Measurements from ENCODE around the gene COL24A1. TPM values are rescaled to one million over a fixed set of nuclear protein-coding genes. Genes with fewer than 3 reads are reported as not detected.

Gene COL24A1
- total RNA-seq, 1 experiment from 2014 or later, result not detected

DNA sequence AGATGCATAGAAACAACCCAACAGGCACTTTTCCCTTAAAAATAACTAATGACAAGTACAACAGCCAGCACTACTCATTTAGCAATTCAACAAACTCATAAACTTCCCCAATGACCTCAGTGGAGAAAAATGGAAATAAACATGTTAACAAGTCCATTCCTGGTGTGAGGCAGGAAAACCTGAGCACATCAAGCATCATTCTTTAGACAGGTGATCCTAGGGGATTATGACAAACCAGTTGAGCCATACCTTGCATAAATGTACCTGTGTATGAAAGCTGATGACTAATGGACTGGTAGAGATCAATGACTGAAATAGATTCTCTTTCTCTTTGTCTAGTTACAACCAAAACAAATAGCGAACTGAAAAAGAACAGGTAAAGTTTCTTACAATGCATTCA is 7.0 kb downstream of the COL24A1 start:
- Histone ChIP-seq H3K4me3 (replicated peaks in 1 of 2; ENCODE audit: low read depth in 1 of 2, low read length in 2 of 2) (no peak overlapping the region), H3K27ac (ENCODE audit: low read depth, low read length) (no peak overlapping the region), H4K20me1 (ENCODE audit: insufficient read depth) (no peaks in the 10 kb centered on the region), H2AFZ (ENCODE audit: low read depth, low read length, poor library complexity, severe bottlenecking) (no peak overlapping the region), H3K4me1 (ENCODE audit: control insufficient read depth in 1 of 2, insufficient read depth in 2 of 2, low read length in 2 of 2) (no peaks in the 10 kb centered on the region), H3K9me2 (ENCODE audit: insufficient read depth) (no peaks in the 10 kb centered on the region), H3K4me2 (ENCODE audit: low read length) (no peak overlapping the region), H3K27me3 (ENCODE audit: insufficient read depth, low read length) (no peaks in the 10 kb centered on the region), H3K9ac (ENCODE audit: low read length) (no peak overlapping the region), H3K36me3 (ENCODE audit: control insufficient read depth in 1 of 2, insufficient read depth in 2 of 2, low read length in 2 of 2) (no peaks in the 10 kb centered on the region), H3K79me2 (ENCODE audit: insufficient read depth, low read length) (no peaks in the 10 kb centered on the region), H3K9me3 (ENCODE audit: control insufficient read depth in 1 of 2, insufficient read depth in 1 of 2, low read depth in 1 of 2, low read length in 2 of 2) (no peaks in the 10 kb centered on the region)
- ChIA-PET POLR2A (no interaction called here), RAD21 (ENCODE audit: low non-redundant PET in 1 of 2, low total read pairs in 2 of 2, uncharacterized antibody in 2 of 2, unreplicated experiment in 2 of 2) (no interaction called here), CTCF (no interaction called here)
- TF ChIP-seq, protein P1, sequence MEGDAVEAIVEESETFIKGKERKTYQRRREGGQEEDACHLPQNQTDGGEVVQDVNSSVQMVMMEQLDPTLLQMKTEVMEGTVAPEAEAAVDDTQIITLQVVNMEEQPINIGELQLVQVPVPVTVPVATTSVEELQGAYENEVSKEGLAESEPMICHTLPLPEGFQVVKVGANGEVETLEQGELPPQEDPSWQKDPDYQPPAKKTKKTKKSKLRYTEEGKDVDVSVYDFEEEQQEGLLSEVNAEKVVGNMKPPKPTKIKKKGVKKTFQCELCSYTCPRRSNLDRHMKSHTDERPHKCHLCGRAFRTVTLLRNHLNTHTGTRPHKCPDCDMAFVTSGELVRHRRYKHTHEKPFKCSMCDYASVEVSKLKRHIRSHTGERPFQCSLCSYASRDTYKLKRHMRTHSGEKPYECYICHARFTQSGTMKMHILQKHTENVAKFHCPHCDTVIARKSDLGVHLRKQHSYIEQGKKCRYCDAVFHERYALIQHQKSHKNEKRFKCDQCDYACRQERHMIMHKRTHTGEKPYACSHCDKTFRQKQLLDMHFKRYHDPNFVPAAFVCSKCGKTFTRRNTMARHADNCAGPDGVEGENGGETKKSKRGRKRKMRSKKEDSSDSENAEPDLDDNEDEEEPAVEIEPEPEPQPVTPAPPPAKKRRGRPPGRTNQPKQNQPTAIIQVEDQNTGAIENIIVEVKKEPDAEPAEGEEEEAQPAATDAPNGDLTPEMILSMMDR (IDR thresholded peaks at IDR 0.05 in 2 of 3, conservative IDR thresholded peaks at IDR 0.05 in 1 of 3; ENCODE audit: borderline replicate concordance in 1 of 3, insufficient read depth in 1 of 3, low read depth in 2 of 3, low read length in 2 of 3), result no peak
- TF ChIP-seq YY1 (IDR thresholded peaks at IDR 0.05; ENCODE audit: extremely low read depth, insufficient replicate concordance, low read depth, low read length), result no peak
- no peak for TF ChIP-seq POLR2AphosphoS5 (IDR thresholded peaks at IDR 0.05; ENCODE audit: low read depth, low read length)
- TF ChIP-seq EZH2 (IDR thresholded peaks at IDR 0.05), result no peak
- no peak for TF ChIP-seq TCF7L2 (IDR thresholded peaks at IDR 0.05; ENCODE audit: borderline replicate concordance, extremely low read depth, insufficient read depth, insufficient read length)
- no peak for TF ChIP-seq EZH2phosphoT487 (IDR thresholded peaks at IDR 0.05; ENCODE audit: borderline replicate concordance)
- no peak for TF ChIP-seq ELF1 (IDR thresholded peaks at IDR 0.05; ENCODE audit: borderline replicate concordance, low read depth)
- no peak for TF ChIP-seq SRF (IDR thresholded peaks at IDR 0.05; ENCODE audit: low read depth)
- TF ChIP-seq, protein P2, sequence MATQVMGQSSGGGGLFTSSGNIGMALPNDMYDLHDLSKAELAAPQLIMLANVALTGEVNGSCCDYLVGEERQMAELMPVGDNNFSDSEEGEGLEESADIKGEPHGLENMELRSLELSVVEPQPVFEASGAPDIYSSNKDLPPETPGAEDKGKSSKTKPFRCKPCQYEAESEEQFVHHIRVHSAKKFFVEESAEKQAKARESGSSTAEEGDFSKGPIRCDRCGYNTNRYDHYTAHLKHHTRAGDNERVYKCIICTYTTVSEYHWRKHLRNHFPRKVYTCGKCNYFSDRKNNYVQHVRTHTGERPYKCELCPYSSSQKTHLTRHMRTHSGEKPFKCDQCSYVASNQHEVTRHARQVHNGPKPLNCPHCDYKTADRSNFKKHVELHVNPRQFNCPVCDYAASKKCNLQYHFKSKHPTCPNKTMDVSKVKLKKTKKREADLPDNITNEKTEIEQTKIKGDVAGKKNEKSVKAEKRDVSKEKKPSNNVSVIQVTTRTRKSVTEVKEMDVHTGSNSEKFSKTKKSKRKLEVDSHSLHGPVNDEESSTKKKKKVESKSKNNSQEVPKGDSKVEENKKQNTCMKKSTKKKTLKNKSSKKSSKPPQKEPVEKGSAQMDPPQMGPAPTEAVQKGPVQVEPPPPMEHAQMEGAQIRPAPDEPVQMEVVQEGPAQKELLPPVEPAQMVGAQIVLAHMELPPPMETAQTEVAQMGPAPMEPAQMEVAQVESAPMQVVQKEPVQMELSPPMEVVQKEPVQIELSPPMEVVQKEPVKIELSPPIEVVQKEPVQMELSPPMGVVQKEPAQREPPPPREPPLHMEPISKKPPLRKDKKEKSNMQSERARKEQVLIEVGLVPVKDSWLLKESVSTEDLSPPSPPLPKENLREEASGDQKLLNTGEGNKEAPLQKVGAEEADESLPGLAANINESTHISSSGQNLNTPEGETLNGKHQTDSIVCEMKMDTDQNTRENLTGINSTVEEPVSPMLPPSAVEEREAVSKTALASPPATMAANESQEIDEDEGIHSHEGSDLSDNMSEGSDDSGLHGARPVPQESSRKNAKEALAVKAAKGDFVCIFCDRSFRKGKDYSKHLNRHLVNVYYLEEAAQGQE (IDR thresholded peaks at IDR 0.05; ENCODE audit: low read depth), result no peak
- no peak for TF ChIP-seq CBX3 (IDR thresholded peaks at IDR 0.05; ENCODE audit: low read depth)
- TF ChIP-seq ZNF274 (IDR thresholded peaks at IDR 0.05; ENCODE audit: low read depth, low read length), result no peak
- TF ChIP-seq, protein P3, sequence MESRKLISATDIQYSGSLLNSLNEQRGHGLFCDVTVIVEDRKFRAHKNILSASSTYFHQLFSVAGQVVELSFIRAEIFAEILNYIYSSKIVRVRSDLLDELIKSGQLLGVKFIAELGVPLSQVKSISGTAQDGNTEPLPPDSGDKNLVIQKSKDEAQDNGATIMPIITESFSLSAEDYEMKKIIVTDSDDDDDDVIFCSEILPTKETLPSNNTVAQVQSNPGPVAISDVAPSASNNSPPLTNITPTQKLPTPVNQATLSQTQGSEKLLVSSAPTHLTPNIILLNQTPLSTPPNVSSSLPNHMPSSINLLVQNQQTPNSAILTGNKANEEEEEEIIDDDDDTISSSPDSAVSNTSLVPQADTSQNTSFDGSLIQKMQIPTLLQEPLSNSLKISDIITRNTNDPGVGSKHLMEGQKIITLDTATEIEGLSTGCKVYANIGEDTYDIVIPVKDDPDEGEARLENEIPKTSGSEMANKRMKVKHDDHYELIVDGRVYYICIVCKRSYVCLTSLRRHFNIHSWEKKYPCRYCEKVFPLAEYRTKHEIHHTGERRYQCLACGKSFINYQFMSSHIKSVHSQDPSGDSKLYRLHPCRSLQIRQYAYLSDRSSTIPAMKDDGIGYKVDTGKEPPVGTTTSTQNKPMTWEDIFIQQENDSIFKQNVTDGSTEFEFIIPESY (IDR thresholded peaks at IDR 0.05; ENCODE audit: extremely low read depth, insufficient replicate concordance, low read length), result no peak
- TF ChIP-seq, protein P4, sequence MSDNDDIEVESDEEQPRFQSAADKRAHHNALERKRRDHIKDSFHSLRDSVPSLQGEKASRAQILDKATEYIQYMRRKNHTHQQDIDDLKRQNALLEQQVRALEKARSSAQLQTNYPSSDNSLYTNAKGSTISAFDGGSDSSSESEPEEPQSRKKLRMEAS (IDR thresholded peaks at IDR 0.05), result no peak
- no TSS peak for BruUV-seq (replicated peaks)
- DNase-seq (ENCODE audit: low read depth, low spot score), result no peak
- intact Hi-C loops (cut with micrococcal nuclease), result no loop called here
- no peak for ATAC-seq

All from HCT116 (cell line).